ENCODE measurements around the gene LSM14B. TPM values are rescaled to one million over a fixed set of nuclear protein-coding genes. Genes with fewer than 3 reads are reported as not detected.

The LSM14B gene
- total RNA-seq, 1 experiment from 2014 or later, result 72.5 TPM

- no peak for DNase-seq (ENCODE audit: low spot score)
- Histone ChIP-seq H3K4me1 (ENCODE audit: insufficient read depth, low read length, poor library complexity, severe bottlenecking) (peaks cover 4% of the 10 kb centered on the region), H3K27ac (ENCODE audit: low read depth, low read length, poor library complexity, severe bottlenecking) (no peak overlapping the region), H3K36me3 (ENCODE audit: insufficient read depth, low read length, poor library complexity, severe bottlenecking) (no peaks in the 10 kb centered on the region), H3K9me3 (ENCODE audit: low read depth, low read length, poor library complexity, severe bottlenecking) (no peaks in the 10 kb centered on the region), H3K27me3 (replicated peaks; ENCODE audit: insufficient read depth, low read depth, low read length, poor library complexity) (no peaks in the 10 kb centered on the region), H3K4me3 (ENCODE audit: low read depth, low read length, poor library complexity, severe bottlenecking) (no peak overlapping the region)
- TF ChIP-seq CTCF (conservative IDR thresholded peaks at IDR 0.05; ENCODE audit: low read depth, low read length) (no peak), EZH2 (IDR thresholded peaks at IDR 0.05; ENCODE audit: borderline replicate concordance, low read depth, low read length, poor library complexity, severe bottlenecking) (no peak)
- intact Hi-C loops (cut with micrococcal nuclease; ENCODE audit: unreplicated experiment), result no loop called here
- BruUV-seq (replicated peaks), result no TSS peak
- ChIA-PET POLR2A (ENCODE audit: low non-redundant PET) (no interaction called here), CTCF (no interaction called here)
Measured at GRCh38 chr20:62116558-62117361, 5.5 kb upstream of the LSM14B start.

GRCh38 chr20:62117362-62117646, 5.0 kb upstream of the LSM14B start:
- Histone ChIP-seq H3K4me1 (ENCODE audit: insufficient read depth, low read length, poor library complexity, severe bottlenecking) (peaks cover 4% of the 10 kb centered on the region), H3K9me3 (ENCODE audit: low read depth, low read length, poor library complexity, severe bottlenecking) (no peaks in the 10 kb centered on the region), H3K27ac (ENCODE audit: low read depth, low read length, poor library complexity, severe bottlenecking) (no peak overlapping the region), H3K4me3 (ENCODE audit: low read depth, low read length, poor library complexity, severe bottlenecking) (no peak overlapping the region), H3K36me3 (ENCODE audit: insufficient read depth, low read length, poor library complexity, severe bottlenecking) (no peaks in the 10 kb centered on the region), H3K27me3 (replicated peaks; ENCODE audit: insufficient read depth, low read depth, low read length, poor library complexity) (no peaks in the 10 kb centered on the region)
- ChIA-PET POLR2A (ENCODE audit: low non-redundant PET) (no interaction called here), CTCF (no interaction called here)
- no TSS peak for BruUV-seq (replicated peaks)
- no peak for DNase-seq (ENCODE audit: low spot score)
- intact Hi-C loops (cut with micrococcal nuclease; ENCODE audit: unreplicated experiment), result no loop called here
- no peak for TF ChIP-seq CTCF (conservative IDR thresholded peaks at IDR 0.05; ENCODE audit: low read depth, low read length)
- no peak for TF ChIP-seq EZH2 (IDR thresholded peaks at IDR 0.05; ENCODE audit: borderline replicate concordance, low read depth, low read length, poor library complexity, severe bottlenecking)

- H3K27ac ChIP-seq (ENCODE audit: low read depth, low read length, poor library complexity, severe bottlenecking), result no peak overlapping the region
- TF ChIP-seq CTCF (conservative IDR thresholded peaks at IDR 0.05; ENCODE audit: low read depth, low read length), result no peak
- no peak for TF ChIP-seq EZH2 (IDR thresholded peaks at IDR 0.05; ENCODE audit: borderline replicate concordance, low read depth, low read length, poor library complexity, severe bottlenecking)
- H3K4me1 ChIP-seq (ENCODE audit: insufficient read depth, low read length, poor library complexity, severe bottlenecking), result peaks cover 4% of the 10 kb centered on the region
- BruUV-seq (replicated peaks), result no TSS peak
- no peak overlapping the region for H3K4me3 ChIP-seq (ENCODE audit: low read depth, low read length, poor library complexity, severe bottlenecking)
- H3K36me3 ChIP-seq (ENCODE audit: insufficient read depth, low read length, poor library complexity, severe bottlenecking), result no peaks in the 10 kb centered on the region
- intact Hi-C loops (cut with micrococcal nuclease; ENCODE audit: unreplicated experiment), result no loop called here
- ChIA-PET POLR2A (ENCODE audit: low non-redundant PET) (no interaction called here), CTCF (no interaction called here)
- no peaks in the 10 kb centered on the region for H3K9me3 ChIP-seq (ENCODE audit: low read depth, low read length, poor library complexity, severe bottlenecking)
- no peak for DNase-seq (ENCODE audit: low spot score)
- no peaks in the 10 kb centered on the region for H3K27me3 ChIP-seq (replicated peaks; ENCODE audit: insufficient read depth, low read depth, low read length, poor library complexity)
Measured at GRCh38 chr20:62117658-62118057, 4.6 kb upstream of the LSM14B start.
